ENCODE data around the gene ELL2. TPM values are rescaled to one million over a fixed set of nuclear protein-coding genes. Genes with fewer than 3 reads are reported as not detected.

Gene ELL2
- total RNA-seq, 1 experiment from 2014 or later, result 24.4 TPM

- TF ChIP-seq ZNF121 (CRISPR knock-in tag; IDR thresholded peaks at IDR 0.05) (no peak), FOXJ3 (CRISPR knock-in tag; IDR thresholded peaks at IDR 0.05; ENCODE audit: borderline replicate concordance) (no peak), EMX1 (CRISPR knock-in tag; IDR thresholded peaks at IDR 0.05) (no peak)
These were observed 84.9 kb downstream of the ELL2 start (continued) for GRCh38 chr5:95876782-95877181.

- no peaks in the 10 kb centered on the region for H3K9me3 Mint-ChIP-seq
- no peaks in the 10 kb centered on the region for H3K27me3 Mint-ChIP-seq (ENCODE audit: low read depth)
- H3K4me3 Mint-ChIP-seq, result no peak overlapping the region
- POLR2A ChIA-PET, result no interaction called here
- ATAC-seq (no peak), DNase-seq (ENCODE audit: low spot score) (no peak)
- H3K4me1 Mint-ChIP-seq, result peaks cover 17% of the 10 kb centered on the region
- CTCF ChIA-PET, result interaction anchor here (1.5 kb wide), 1 partner anchor 19 kb away, joined by 7 read pairs; no protein-coding TSS in a partner anchor
- TF ChIP-seq SMAD4 (CRISPR knock-in tag; IDR thresholded peaks at IDR 0.05) (no peak), ZNF671 (CRISPR knock-in tag; IDR thresholded peaks at IDR 0.05) (no peak), GTF2I (CRISPR knock-in tag; conservative IDR thresholded peaks at IDR 0.05) (no peak), ZNF121 (CRISPR knock-in tag; IDR thresholded peaks at IDR 0.05) (no peak), AFF4 (CRISPR knock-in tag; IDR thresholded peaks at IDR 0.05; ENCODE audit: borderline replicate concordance) (no peak), ZNF138 (CRISPR knock-in tag; conservative IDR thresholded peaks at IDR 0.05) (no peak), CREB1 (CRISPR knock-in tag; IDR thresholded peaks at IDR 0.05) (no peak), ATF1 (CRISPR knock-in tag; IDR thresholded peaks at IDR 0.05) (no peak), MYBL2 (CRISPR knock-in tag; IDR thresholded peaks at IDR 0.05) (no peak), ETV6 (CRISPR knock-in tag; IDR thresholded peaks at IDR 0.05) (no peak), IRF1 (CRISPR knock-in tag; IDR thresholded peaks at IDR 0.05) (no peak), ZMAT4 (CRISPR knock-in tag; IDR thresholded peaks at IDR 0.05) (no peak), EMX1 (CRISPR knock-in tag; IDR thresholded peaks at IDR 0.05) (no peak), E2F5 (CRISPR knock-in tag; IDR thresholded peaks at IDR 0.05) (no peak), AR (CRISPR knock-in tag; IDR thresholded peaks at IDR 0.05) (no peak)
- TF ChIP-seq, protein P1, sequence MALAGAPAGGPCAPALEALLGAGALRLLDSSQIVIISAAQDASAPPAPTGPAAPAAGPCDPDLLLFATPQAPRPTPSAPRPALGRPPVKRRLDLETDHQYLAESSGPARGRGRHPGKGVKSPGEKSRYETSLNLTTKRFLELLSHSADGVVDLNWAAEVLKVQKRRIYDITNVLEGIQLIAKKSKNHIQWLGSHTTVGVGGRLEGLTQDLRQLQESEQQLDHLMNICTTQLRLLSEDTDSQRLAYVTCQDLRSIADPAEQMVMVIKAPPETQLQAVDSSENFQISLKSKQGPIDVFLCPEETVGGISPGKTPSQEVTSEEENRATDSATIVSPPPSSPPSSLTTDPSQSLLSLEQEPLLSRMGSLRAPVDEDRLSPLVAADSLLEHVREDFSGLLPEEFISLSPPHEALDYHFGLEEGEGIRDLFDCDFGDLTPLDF (CRISPR knock-in tag; IDR thresholded peaks at IDR 0.05), result no peak
- H3K36me3 Mint-ChIP-seq, result no peaks in the 10 kb centered on the region
- no peak overlapping the region for H3K27ac Mint-ChIP-seq
These were observed 87.4 kb downstream of the ELL2 start for GRCh38 chr5:95874246-95874645.
